Stimulated activated CD4-positive, alpha-beta T cell treated with anti-CD3 and anti-CD28 coated beads, TNF-alpha, amount 100 ng/mL, for 4 hours (primary cell): Measurements from ENCODE around the gene EXD3.
"Not testable (repeated sequence)": the region's sequence is repeated elsewhere in the genome, so short reads cannot be mapped to it uniquely, and the experiment has no call there.

Experiments used
- DNase-seq, 3 experiments: peaks; one replicate each; pipeline ENCODE4 v3.0.0-alpha.2; 2020; ENCODE audit warnings: low read depth in 3 of 3

Gene EXD3

GRCh38 chr9:137458194-137459151 lies 35.5 kb upstream of the EXD3 start:
- peak in 1 of 3 experiments; percentile 40 for DNase-seq

- no peak for DNase-seq
Observed at GRCh38 chr9:137457406-137458193, 34.6 kb upstream of the EXD3 start.

DNA sequence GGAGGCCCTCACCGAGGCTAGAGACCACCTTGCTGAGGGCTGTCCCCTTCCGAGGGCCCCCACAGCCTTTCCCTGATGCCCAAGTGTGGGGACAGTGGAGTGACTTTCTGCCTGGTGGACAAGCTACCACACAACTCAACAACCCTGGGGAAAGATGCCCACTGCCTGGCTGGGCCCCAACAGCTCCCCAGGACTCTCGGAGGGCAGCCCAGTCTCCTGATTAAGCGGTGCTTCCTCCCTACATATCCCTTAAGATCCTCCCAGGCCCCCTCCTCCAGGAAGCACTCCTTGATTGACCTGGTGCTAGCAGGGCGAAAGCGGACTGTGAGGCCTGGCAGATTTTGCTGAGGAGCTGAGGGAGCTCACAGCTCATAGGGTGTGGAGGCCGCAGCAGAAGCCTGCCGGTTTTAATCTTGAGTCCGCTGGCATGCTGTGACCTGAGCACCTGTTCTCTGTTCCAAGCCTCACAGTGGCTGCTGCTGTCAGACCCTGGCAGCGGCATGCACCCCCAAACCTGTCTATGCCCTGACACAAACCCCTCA lies 34.0 kb upstream of the EXD3 start:
- no peak for DNase-seq

DNA sequence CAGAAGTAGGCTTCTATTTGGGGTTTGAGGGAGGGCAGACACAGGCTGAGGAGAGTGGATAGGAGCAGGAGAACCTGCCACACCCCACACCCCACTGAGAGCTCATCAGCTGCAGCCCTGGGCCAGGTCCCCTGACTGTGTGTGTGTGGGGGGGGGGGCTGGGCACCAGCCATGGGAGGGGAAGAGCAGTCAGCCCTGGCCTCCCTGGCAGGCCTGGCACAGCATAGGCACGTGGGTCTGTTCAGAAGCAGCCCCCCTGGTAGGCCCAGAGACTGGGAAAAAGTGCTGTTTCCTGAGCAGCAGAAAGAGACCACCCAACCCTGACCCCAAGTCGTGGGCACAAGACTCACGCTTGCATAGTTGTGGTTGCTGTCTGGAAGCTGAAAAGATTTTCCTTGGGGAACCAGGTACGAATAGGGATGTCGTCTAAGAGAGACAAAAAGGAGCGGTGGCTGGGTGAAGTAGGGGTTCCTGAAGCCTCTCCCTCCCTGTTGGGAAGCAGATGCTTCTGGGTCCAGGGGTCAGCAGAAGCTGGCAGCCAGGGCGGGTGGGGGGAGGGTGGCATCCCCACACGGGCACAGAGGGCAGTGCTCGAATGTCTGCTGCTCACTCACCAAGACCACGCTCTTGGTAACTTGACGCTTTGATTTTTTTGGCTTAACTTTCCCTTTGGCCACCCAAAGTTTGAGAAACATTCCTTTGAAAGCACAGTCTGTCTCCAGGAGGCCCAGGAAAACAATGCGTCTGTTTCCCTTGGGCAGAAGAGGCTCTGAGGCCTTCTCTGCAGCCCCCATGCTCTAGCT lies 33.3 kb upstream of the EXD3 start:
- no peak for DNase-seq

GRCh38 chr9:137455359-137455991 lies 32.5 kb upstream of the EXD3 start:
- DNase-seq: no peak

GRCh38 chr9:137454597-137455358 lies 31.8 kb upstream of the EXD3 start:
- peak in 1 of 3 experiments; percentile 1 for DNase-seq

GRCh38 chr9:137454145-137454596 lies 31.2 kb upstream of the EXD3 start:
- no peak for DNase-seq

GRCh38 chr9:137453643-137454081 lies 30.7 kb upstream of the EXD3 start:
- DNase-seq: peak in 1 of 3 experiments; percentile 40

GRCh38 chr9:137452761-137453642 lies 30.0 kb upstream of the EXD3 start:
- no peak for DNase-seq

GRCh38 chr9:137452006-137452760 lies 29.2 kb upstream of the EXD3 start:
- DNase-seq: no peak

DNA sequence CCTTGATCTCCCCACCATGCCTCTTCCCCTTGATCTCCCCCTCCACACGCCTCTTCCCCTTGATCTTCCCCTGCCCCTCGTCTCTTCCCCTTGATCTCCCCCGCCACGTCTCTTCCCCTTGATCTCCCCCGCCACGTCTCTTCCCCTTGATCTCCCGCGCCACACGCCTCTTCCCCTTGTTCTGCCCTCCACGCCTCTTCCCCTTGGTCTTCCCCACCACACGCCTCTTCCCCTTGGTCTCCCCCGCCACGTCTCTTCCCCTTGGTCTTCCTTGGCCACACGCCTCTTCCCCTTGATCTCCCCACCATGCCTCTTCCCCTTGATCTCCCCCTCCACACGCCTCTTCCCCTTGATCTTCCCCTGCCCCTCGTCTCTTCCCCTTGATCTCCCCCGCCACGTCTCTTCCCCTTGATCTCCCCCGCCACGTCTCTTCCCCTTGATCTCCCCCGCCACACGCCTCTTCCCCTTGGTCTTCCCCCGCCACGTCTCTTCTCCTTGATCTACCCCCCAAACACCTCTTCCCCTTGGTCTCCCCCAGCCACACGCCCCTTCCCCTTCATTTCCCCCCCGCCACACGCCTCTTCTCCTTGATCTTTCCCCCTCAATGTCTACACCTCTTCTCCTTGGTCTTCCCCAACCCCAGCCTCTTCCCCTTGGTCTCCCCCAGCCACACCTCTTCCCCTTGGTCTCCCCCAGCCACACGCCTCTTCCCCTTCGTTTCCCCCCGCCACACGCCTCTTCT lies 28.5 kb upstream of the EXD3 start:
- DNase-seq: not testable (repeated sequence)

GRCh38 chr9:137450539-137451222 lies 27.7 kb upstream of the EXD3 start:
- DNase-seq: not testable (repeated sequence)

GRCh38 chr9:137449931-137450538 lies 27.1 kb upstream of the EXD3 start:
- peak in 2 of 3 experiments; percentile 64 for DNase-seq

- no peak for DNase-seq
Observed at GRCh38 chr9:137449081-137449844, 26.3 kb upstream of the EXD3 start.

DNA sequence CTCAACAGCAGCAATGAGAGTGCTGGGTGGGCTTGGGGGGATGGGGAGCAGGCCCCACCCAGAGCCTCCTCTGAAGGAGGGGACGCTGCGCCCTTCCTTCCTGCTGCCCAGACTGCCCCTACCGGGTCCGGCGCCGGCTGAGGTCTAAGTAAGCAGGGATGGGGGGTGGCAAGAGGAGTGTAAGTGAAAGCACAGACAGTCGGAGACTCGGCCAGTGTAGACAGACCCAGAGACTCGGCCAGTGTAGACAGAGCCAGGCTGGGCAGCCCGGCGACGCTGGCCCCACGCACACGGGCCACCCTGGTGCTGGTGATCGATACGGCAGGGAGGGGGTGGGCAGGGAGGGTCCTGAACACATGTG lies 25.6 kb upstream of the EXD3 start:
- DNase-seq: no peak
